Measurements from ENCODE around the gene PLCB4.
"Not testable (repeated sequence)": the region's sequence is repeated elsewhere in the genome, so short reads cannot be mapped to it uniquely, and the experiment has no call there.

Gene PLCB4

GRCh38 chr20:9140162-9140760 lies 71.4 kb downstream of the PLCB4 start:
- no peak for DNase-seq (ENCODE audit: low read depth in 2 of 3, low spot score in 2 of 3)

DNA sequence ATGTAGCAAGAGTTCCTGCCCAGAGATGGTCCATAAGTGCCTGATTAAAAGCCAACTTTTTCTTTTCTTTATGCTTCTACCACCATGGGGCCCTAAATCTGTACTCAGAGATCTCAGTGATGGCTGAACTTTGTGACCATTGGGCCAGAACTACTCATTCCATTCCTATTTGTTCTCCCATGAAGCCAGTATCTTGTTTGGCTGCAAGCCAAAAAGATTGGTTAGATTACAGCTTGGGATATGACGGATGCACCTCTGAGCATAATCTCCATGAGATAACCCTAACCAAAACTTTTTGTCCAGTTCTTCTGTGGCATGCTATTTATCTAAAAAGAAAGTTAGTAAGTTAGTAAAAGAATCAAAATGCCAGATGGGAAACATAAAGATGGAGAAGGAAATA lies 72.2 kb downstream of the PLCB4 start:
- DNase-seq (ENCODE audit: low read depth in 2 of 3, low spot score in 2 of 3), result no peak

DNA sequence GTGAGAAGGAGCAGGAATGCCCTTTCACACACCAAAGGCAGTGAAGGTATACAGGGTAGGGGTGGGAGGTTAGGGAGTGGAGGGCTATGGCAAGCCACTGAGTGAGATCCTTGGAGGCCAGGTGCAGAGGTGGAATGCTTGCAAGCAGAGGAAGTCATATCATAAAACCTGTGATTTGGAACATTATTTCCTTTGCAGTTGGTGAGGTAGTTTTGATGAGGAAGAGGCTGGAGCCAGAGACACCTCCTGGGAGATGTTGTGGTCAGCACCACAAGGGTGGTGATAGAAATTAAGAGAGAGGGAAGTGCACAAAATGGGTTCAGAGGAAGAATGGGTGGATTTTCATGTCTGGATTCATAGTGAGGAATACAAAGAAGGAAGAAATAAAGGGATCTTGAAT lies 73.0 kb downstream of the PLCB4 start:
- no peak for DNase-seq (ENCODE audit: low read depth in 2 of 3, low spot score in 2 of 3)

GRCh38 chr20:9142809-9143208 lies 73.9 kb downstream of the PLCB4 start:
- no peak for DNase-seq (ENCODE audit: low read depth in 2 of 3, low spot score in 2 of 3)

DNA sequence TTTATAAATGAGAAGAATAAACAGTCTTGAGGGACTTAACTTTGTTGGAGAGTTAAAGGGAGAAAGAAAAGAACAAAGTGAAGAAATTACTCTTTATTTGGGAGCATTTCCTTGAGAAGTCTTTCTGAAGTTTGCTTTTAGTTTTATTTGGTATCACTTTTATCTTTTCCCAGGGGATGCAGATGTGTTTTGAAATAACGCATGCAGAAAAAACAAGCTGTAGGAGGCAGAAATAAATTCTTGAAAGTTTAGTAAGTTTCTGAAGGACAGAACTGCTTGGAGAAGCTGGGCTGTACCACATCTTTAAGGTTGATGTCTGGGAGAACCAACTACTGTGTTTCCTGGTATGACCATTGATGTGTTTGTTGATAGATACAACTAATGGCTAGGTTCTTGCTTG lies 75.0 kb downstream of the PLCB4 start:
- DNase-seq (ENCODE audit: low read depth in 2 of 3, low spot score in 2 of 3), result no peak

DNA sequence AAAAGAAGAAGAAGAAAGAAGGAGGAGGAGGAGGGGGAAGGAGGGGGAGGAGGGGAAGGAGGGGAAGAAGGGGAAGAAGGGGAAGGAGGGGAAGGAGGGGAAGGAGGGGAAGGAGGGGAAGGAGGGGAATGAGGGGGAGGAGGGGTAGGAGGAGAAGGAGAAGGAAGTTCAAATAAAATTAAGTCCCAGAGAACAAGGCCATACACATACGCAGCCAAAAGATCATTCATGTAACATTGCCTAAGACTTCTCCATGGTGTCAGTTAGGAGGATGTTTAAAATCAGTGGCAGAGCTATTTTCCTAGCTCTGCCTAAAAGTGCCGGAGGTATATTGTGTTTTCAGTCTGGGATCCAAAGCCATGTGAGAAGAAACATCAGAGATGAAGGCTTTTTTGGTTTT lies 75.8 kb downstream of the PLCB4 start:
- no peak for DNase-seq (ENCODE audit: low read depth in 2 of 3, low spot score in 2 of 3)

DNA sequence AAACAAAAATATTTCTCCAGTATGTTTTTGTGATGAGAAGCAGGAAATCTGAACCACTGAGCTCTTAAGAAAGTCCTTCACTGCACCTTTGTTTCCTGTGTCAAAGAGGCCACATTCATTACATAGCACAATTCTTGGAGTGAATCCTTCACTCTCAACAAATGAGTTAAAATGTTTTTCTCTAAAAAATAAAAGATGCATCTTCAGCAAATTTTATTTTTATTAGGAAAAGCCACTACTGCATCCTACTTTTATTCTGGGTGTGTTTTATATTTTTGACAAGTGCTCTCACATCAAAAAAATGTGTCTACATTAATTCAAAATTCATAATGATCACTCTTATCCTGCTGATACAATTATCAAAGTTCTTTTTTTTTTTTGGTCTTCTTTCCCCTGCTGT lies 76.3 kb downstream of the PLCB4 start:
- no peak for DNase-seq (ENCODE audit: low read depth in 2 of 3, low spot score in 2 of 3)

DNA sequence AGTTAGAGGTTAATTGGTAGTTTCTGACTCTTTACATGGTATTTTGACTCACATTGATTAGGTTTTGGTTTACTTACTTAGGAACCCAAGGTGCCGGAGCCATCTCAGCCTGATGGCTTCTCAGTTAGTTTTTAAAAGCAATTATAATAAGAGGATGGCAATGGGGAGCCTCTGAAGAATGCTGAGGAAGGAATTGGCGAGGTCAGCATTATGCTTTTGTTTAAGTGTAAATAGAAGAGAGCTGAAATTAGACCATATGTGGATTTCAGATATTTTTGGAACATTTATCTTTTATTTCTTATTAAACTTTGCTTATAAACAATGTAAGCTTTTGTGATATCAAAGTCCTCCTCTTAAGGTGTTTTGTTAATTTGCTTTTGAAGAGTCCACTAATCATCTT lies 77.8 kb downstream of the PLCB4 start:
- no peak for DNase-seq (ENCODE audit: low read depth in 2 of 3, low spot score in 2 of 3)

GRCh38 chr20:9147547-9148024 lies 78.7 kb downstream of the PLCB4 start:
- DNase-seq (ENCODE audit: low read depth in 2 of 3, low spot score in 2 of 3), result no peak

DNA sequence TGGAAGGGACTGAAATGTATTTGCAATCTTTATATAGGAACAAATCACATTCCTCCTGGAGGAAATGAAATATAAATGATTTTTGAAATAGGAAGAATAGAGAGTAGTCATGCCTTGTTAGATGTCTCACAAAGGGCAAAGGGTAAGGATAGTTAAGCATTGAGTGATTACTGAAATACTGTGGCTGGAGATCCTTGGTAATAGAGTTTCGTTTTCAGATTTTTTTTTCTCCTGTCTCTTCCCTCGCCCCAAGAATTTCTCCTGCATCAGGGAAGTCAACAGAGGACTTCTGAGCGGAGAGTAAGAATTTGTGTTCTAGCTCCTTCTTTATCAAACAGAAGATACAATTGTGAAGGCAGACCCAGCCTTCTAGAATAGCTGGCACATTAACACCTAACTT lies 79.4 kb downstream of the PLCB4 start:
- no peak for DNase-seq (ENCODE audit: low read depth in 2 of 3, low spot score in 2 of 3)

DNA sequence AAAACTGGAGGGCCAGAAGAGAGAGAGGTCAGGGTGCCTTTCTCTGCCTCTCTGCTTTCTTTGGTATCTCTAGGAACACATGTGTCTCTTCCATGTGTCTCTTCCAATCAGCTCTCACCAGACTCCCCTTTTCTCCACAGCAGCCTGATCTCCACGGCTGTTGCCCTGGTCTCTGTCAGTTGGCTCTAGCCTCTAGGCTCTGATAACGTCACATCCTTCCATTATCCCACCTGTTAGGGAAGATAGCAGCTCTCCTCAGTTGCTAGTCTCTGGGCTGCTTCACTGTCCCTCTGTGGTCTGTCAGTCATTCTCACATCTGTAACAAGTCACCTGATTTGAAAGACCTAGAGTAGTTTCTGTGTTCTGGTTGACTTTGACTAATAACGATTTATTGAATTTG lies 80.2 kb downstream of the PLCB4 start:
- no peak for DNase-seq (ENCODE audit: low read depth in 2 of 3, low spot score in 2 of 3)

GRCh38 chr20:9149796-9150195 lies 80.9 kb downstream of the PLCB4 start:
- DNase-seq (ENCODE audit: low read depth in 2 of 3, low spot score in 2 of 3), result no peak

GRCh38 chr20:9150679-9151078 lies 81.8 kb downstream of the PLCB4 start:
- no peak for DNase-seq (ENCODE audit: low read depth in 2 of 3, low spot score in 2 of 3)

GRCh38 chr20:9152139-9152538 lies 83.3 kb downstream of the PLCB4 start:
- not testable (repeated sequence) for DNase-seq (ENCODE audit: low read depth in 2 of 3, low spot score in 2 of 3)

DNA sequence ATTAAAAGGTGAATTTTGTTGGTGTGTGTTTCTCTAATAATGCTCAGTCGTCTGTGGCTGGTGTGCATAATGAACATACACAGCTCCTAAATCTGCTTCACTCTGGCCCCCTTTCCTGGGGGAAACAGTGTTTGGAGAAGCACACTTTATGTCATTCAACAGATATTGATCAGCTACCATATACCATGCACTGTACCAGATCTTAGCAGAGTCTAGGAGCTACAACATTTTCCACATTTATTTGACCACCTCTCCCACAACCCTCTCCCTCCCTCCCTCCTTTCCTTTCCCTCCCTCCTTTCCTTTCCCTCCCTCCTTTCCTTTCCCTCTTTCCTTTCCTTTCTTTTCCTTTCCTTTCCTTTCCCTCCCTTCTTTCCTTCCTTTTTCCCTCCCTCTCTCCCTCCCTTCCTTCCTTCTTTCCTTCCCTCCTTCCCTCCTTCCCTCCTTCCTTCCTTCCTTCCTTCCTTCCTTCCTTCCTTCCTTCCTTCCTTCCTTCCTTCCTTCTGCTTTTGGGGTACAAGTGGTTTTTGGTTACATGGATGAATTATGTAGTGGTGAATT lies 85.7 kb downstream of the PLCB4 start:
- no peak for DNase-seq (ENCODE audit: low read depth in 2 of 3, low spot score in 2 of 3)

GRCh38 chr20:9156529-9157280 lies 87.8 kb downstream of the PLCB4 start:
- no peak for DNase-seq (ENCODE audit: low read depth in 2 of 3, low spot score in 2 of 3)

GRCh38 chr20:9160331-9160730 lies 91.4 kb downstream of the PLCB4 start:
- no peak for DNase-seq (ENCODE audit: low read depth in 2 of 3, low spot score in 2 of 3)

- DNase-seq (ENCODE audit: low read depth in 2 of 3, low spot score in 2 of 3), result no peak
Measured at GRCh38 chr20:9160757-9161156, 91.9 kb downstream of the PLCB4 start.

DNA sequence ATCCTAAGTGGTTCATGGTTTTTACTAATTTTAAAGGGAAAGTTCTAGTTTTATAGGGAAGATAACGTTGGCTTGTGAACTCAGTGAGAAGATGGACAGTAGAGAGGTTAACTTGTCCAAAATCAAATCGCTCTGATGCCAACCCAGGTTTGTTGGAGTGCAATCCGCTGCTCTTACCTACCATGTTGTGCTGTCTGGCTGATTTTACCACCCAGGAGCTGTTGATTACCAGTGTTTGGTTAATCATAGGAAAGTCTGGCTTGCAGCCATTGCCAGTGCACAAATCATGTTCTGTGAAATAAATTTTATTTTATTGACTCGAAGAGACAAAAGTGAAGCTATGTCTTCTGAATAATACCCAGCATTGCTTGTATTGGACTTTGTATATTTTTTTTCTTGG lies 92.4 kb downstream of the PLCB4 start:
- DNase-seq (ENCODE audit: low read depth in 2 of 3, low spot score in 2 of 3), result no peak

- no peak for DNase-seq (ENCODE audit: low read depth in 2 of 3, low spot score in 2 of 3)
Measured at GRCh38 chr20:9163251-9163650, 94.4 kb downstream of the PLCB4 start.

DNA sequence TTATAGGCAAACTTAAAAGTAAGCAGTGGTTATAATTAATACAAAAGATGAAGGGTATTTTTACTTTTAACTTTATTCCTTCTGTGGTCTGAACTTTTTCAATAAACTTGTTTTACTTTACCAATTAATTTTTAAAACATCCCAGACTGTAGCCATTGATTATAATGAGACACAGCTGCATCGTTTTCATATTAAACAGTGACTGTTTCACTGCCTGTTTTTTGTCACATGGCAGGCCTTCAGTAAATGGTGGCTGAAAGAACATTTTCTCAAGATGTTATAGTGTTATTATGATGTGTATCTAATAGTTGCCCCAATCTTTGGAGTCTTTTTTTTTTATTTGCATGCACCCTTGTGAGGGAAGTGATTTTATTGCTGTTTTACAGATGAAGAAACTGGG lies 95.1 kb downstream of the PLCB4 start:
- no peak for DNase-seq (ENCODE audit: low read depth in 2 of 3, low spot score in 2 of 3)

DNA sequence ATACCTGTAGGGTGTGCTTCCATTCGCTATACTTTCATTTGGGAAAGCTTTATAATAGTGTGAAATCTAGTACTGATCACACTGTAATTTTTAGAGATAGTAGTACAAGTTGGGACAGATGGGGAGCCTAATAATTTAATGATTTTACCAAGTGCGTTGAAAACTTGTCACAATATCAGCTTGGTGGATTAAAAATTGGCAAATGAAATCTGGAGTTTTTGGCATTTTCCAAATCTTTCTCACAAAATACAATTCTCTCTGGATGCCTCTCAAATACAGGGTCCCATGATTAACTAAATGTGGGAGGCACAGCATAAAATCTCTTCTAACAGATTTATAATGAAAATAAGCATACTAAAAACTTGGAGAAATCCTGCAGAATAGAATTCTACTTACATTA lies 96.4 kb downstream of the PLCB4 start:
- no peak for DNase-seq (ENCODE audit: low read depth in 2 of 3, low spot score in 2 of 3)
